DOHH2 (cell line): ENCODE measurements around the gene SNAPC1.

Experiments used
- CTCF ChIP-seq: fragments of 200-600 bp; sonication (generic); IDR thresholded peaks from one replicate; pipeline ENCODE4 v1.5.1; 2014; ENCODE audit warnings: antibody characterized with exemption, mild to moderate bottlenecking, low read depth, low read length; ENCODE audit not compliant: poor library complexity, severe bottlenecking
- EZH2phosphoT487 ChIP-seq: fragments of 200-600 bp; sonication (generic); IDR thresholded peaks from 2 replicates; pipeline ENCODE4 v1.6.1; 2017; ENCODE audit warnings: borderline replicate concordance, mild to moderate bottlenecking, antibody characterized with exemption, low read length, moderate library complexity, mixed read lengths

GRCh38 chr14:61774861-61775260 lies 12.6 kb downstream of the SNAPC1 start:
- TF ChIP-seq CTCF (no peak), EZH2phosphoT487 (no peak)
